OCI-LY7 (cell line): ENCODE measurements around the gene C11orf52.

Experiments used
- EZH2phosphoT487 ChIP-seq: fragments of 200-600 bp; sonication (generic); IDR thresholded peaks from 2 replicates; pipeline ENCODE4 v1.6.1; 2018; ENCODE audit warnings: low read depth, borderline replicate concordance, mild to moderate bottlenecking, mixed run types, antibody characterized with exemption, low read length, moderate library complexity, mixed read lengths
- TF ChIP-seq, protein P1 (sequence below): fragments of 200-600 bp; sonication (generic); conservative IDR thresholded peaks from 2 replicates; pipeline ENCODE4 v1.5.1; 2014; ENCODE audit warnings: mild to moderate bottlenecking, antibody characterized with exemption, low read length, moderate library complexity, mixed read lengths

DNA sequence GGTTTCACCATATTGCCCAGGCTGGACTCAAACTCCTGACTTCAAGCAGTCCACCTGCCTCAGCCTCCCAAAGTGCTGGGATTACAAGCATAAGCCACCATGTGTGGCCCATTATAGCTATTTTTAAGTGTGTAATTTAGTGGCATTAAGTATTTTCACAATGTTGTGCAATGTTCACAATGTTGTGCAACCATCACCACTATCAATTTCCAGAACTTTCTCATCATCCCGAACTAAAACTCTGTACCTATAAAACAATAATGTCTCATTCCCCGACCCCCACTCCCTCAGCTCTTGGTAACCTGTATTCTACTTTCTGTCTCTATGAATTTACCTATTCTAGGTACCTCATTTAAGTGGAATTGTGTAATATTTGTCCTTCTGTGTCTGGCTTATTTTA, 31.9 kb upstream of the C11orf52 start:
- TF ChIP-seq, protein P1, sequence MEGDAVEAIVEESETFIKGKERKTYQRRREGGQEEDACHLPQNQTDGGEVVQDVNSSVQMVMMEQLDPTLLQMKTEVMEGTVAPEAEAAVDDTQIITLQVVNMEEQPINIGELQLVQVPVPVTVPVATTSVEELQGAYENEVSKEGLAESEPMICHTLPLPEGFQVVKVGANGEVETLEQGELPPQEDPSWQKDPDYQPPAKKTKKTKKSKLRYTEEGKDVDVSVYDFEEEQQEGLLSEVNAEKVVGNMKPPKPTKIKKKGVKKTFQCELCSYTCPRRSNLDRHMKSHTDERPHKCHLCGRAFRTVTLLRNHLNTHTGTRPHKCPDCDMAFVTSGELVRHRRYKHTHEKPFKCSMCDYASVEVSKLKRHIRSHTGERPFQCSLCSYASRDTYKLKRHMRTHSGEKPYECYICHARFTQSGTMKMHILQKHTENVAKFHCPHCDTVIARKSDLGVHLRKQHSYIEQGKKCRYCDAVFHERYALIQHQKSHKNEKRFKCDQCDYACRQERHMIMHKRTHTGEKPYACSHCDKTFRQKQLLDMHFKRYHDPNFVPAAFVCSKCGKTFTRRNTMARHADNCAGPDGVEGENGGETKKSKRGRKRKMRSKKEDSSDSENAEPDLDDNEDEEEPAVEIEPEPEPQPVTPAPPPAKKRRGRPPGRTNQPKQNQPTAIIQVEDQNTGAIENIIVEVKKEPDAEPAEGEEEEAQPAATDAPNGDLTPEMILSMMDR = no peak
- TF ChIP-seq EZH2phosphoT487 = no peak
